HepG2 (cell line): Measurements from ENCODE around the gene MARCHF4. TPM values are rescaled to one million over a fixed set of nuclear protein-coding genes. Genes with fewer than 3 reads are reported as not detected.

Experiments used
- HDAC2 ChIP-seq: sonication (generic); formaldehyde crosslinking; IDR thresholded peaks from 2 replicates; pipeline ENCODE4 v1.4.0; 2020; ENCODE audit warnings: missing genetic modification reagents
- IKZF4 ChIP-seq: sonication (generic); formaldehyde crosslinking; IDR thresholded peaks from 2 replicates; pipeline ENCODE4 v1.5.1; 2020; ENCODE audit warnings: borderline replicate concordance, mild to moderate bottlenecking, low read depth, missing genetic modification reagents; ENCODE audit errors: not compliant biosample characterization
- MIER2 ChIP-seq: IDR thresholded peaks from 2 replicates; pipeline ENCODE4 v1.6.1; 2016; ENCODE audit warnings: missing biosample characterization, missing genetic modification reagents
- MTF2 ChIP-seq: sonication (generic); formaldehyde crosslinking; IDR thresholded peaks from 2 replicates; pipeline ENCODE4 v1.5.0; 2020; ENCODE audit warnings: missing genetic modification reagents, borderline replicate concordance
- NBN ChIP-seq: fragments of 450-650 bp; conservative IDR thresholded peaks from 2 replicates; pipeline ENCODE4 v1.6.1; 2017
- NFIC ChIP-seq: IDR thresholded peaks from 2 replicates; pipeline ENCODE4 v1.6.1; 2012; ENCODE audit warnings: mild to moderate bottlenecking, low read length, inconsistent platforms
- ZNF614 ChIP-seq: IDR thresholded peaks from 2 replicates; pipeline ENCODE4 v1.6.1; 2018; ENCODE audit warnings: missing biosample characterization, missing genetic modification reagents, inconsistent platforms, borderline replicate concordance
- ZNF629 ChIP-seq: sonication (generic); formaldehyde crosslinking; conservative IDR thresholded peaks from 2 replicates; pipeline ENCODE4 v1.5.0; 2020; ENCODE audit warnings: missing genetic modification reagents
- ZNF672 ChIP-seq: sonication (generic); formaldehyde crosslinking; IDR thresholded peaks from 2 replicates; pipeline ENCODE4 v1.8.1; 2022; ENCODE audit warnings: missing genetic modification reagents
- polyA plus RNA-seq, 8 experiments: library from polyadenylated mRNA; depleted of rRNA in 3 of 8; stranded (reverse) in 7 of 8; unstranded in 1 of 8; fragments of >200 nt; fragmentation: Illumina TruSeq in 4 of 8; extraction: Trizol in 4 of 8; gene quantifications; 2 replicates each; pipeline versions ENCODE4 v1.2.1 to v1.2.3, GENCODE V29; 2011 to 2016; ENCODE audit warnings: low read depth in 4 of 8, missing spikeins in 1 of 8, mixed read lengths in 1 of 8; ENCODE audit not compliant: insufficient read depth in 1 of 8
- total RNA-seq, 5 experiments: library from RNA; depleted of rRNA; stranded (reverse); fragments of >200 nt; fragmentation: Illumina TruSeq; extraction: Trizol; gene quantifications; 2 replicates each; pipeline ENCODE4 v1.2.3, GENCODE V29; 2016; ENCODE audit warnings: low read depth in 1 of 5
- TF ChIP-seq, protein P1 (sequence below): sonication (generic); formaldehyde crosslinking; IDR thresholded peaks from 2 replicates; pipeline ENCODE4 v1.5.0; 2020; ENCODE audit warnings: missing genetic modification reagents
- TF ChIP-seq, protein P2 (sequence below), 2 experiments: fragments of 450-650 bp in 1 of 2; sonication (generic) in 1 of 2; formaldehyde crosslinking in 1 of 2; IDR thresholded peaks; 2 replicates each; pipeline versions ENCODE4 v1.6.1 to v1.8.0; 2016 to 2022; ENCODE audit warnings: antibody characterized with exemption in 1 of 2, mild to moderate bottlenecking in 1 of 2, missing genetic modification reagents in 1 of 2
- TF ChIP-seq, protein P3 (sequence below): sonication (generic); formaldehyde crosslinking; IDR thresholded peaks from 2 replicates; pipeline ENCODE4 v1.4.0; 2020; ENCODE audit warnings: missing genetic modification reagents, borderline replicate concordance

The MARCHF4 gene
- total and polyA plus RNA-seq, 2 of the 13 experiments (the other 11 are each of a cell fraction or from before 2014, with no cell fraction given) = not detected

- TF ChIP-seq, protein P1, sequence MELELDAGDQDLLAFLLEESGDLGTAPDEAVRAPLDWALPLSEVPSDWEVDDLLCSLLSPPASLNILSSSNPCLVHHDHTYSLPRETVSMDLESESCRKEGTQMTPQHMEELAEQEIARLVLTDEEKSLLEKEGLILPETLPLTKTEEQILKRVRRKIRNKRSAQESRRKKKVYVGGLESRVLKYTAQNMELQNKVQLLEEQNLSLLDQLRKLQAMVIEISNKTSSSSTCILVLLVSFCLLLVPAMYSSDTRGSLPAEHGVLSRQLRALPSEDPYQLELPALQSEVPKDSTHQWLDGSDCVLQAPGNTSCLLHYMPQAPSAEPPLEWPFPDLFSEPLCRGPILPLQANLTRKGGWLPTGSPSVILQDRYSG (CRISPR knock-in tag) = peak; percentile 90; the same call in 1 of the 2 replicates
- TF ChIP-seq, protein P2, sequence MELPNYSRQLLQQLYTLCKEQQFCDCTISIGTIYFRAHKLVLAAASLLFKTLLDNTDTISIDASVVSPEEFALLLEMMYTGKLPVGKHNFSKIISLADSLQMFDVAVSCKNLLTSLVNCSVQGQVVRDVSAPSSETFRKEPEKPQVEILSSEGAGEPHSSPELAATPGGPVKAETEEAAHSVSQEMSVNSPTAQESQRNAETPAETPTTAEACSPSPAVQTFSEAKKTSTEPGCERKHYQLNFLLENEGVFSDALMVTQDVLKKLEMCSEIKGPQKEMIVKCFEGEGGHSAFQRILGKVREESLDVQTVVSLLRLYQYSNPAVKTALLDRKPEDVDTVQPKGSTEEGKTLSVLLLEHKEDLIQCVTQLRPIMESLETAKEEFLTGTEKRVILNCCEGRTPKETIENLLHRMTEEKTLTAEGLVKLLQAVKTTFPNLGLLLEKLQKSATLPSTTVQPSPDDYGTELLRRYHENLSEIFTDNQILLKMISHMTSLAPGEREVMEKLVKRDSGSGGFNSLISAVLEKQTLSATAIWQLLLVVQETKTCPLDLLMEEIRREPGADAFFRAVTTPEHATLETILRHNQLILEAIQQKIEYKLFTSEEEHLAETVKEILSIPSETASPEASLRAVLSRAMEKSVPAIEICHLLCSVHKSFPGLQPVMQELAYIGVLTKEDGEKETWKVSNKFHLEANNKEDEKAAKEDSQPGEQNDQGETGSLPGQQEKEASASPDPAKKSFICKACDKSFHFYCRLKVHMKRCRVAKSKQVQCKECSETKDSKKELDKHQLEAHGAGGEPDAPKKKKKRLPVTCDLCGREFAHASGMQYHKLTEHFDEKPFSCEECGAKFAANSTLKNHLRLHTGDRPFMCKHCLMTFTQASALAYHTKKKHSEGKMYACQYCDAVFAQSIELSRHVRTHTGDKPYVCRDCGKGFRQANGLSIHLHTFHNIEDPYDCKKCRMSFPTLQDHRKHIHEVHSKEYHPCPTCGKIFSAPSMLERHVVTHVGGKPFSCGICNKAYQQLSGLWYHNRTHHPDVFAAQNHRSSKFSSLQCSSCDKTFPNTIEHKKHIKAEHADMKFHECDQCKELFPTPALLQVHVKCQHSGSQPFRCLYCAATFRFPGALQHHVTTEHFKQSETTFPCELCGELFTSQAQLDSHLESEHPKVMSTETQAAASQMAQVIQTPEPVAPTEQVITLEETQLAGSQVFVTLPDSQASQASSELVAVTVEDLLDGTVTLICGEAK (IDR thresholded peaks at IDR 0.05) = no peak
- TF ChIP-seq, protein P2 (CRISPR knock-in tag; IDR thresholded peaks at IDR 0.05) = peak; percentile 90
- no peak for TF ChIP-seq NFIC
- no peak for TF ChIP-seq ZNF629 (CRISPR knock-in tag)
- peak; percentile 100 for TF ChIP-seq MIER2
- peak; percentile 81; the same call in 1 of the 2 replicates for TF ChIP-seq ZNF614 (CRISPR knock-in tag)
- TF ChIP-seq HDAC2 (CRISPR knock-in tag) = peak; percentile 89
- TF ChIP-seq, protein P3, sequence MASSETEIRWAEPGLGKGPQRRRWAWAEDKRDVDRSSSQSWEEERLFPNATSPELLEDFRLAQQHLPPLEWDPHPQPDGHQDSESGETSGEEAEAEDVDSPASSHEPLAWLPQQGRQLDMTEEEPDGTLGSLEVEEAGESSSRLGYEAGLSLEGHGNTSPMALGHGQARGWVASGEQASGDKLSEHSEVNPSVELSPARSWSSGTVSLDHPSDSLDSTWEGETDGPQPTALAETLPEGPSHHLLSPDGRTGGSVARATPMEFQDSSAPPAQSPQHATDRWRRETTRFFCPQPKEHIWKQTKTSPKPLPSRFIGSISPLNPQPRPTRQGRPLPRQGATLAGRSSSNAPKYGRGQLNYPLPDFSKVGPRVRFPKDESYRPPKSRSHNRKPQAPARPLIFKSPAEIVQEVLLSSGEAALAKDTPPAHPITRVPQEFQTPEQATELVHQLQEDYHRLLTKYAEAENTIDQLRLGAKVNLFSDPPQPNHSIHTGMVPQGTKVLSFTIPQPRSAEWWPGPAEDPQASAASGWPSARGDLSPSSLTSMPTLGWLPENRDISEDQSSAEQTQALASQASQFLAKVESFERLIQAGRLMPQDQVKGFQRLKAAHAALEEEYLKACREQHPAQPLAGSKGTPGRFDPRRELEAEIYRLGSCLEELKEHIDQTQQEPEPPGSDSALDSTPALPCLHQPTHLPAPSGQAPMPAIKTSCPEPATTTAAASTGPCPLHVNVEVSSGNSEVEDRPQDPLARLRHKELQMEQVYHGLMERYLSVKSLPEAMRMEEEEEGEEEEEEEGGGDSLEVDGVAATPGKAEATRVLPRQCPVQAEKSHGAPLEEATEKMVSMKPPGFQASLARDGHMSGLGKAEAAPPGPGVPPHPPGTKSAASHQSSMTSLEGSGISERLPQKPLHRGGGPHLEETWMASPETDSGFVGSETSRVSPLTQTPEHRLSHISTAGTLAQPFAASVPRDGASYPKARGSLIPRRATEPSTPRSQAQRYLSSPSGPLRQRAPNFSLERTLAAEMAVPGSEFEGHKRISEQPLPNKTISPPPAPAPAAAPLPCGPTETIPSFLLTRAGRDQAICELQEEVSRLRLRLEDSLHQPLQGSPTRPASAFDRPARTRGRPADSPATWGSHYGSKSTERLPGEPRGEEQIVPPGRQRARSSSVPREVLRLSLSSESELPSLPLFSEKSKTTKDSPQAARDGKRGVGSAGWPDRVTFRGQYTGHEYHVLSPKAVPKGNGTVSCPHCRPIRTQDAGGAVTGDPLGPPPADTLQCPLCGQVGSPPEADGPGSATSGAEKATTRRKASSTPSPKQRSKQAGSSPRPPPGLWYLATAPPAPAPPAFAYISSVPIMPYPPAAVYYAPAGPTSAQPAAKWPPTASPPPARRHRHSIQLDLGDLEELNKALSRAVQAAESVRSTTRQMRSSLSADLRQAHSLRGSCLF (CRISPR knock-in tag) = no peak
- 0 out of 2 replicates have a peak, but pooled peaks have one; percentile 36 for TF ChIP-seq ZNF672 (CRISPR knock-in tag)
- peak; percentile 98 for TF ChIP-seq MTF2 (CRISPR knock-in tag)
- TF ChIP-seq NBN = no peak
- TF ChIP-seq IKZF4 (CRISPR knock-in tag) = peak; percentile 97
These were observed at the start of gene MARCHF4 (continued) for GRCh38 chr2:216371721-216372702.
